Measurements from ENCODE around the gene PPP1R3G.

GRCh38 chr6:5120011-5120410, 34.9 kb downstream of the PPP1R3G start:
- TF ChIP-seq POLR2AphosphoS5 (IDR thresholded peaks at IDR 0.05; ENCODE audit: low read depth, low read length) (no peak), REST (IDR thresholded peaks at IDR 0.05; ENCODE audit: insufficient read depth in 1 of 2, low read depth in 2 of 2, low read length in 2 of 2) (no peak)

Data from PFSK-1 (cell line).